CD4-positive, alpha-beta T cell treated with Interleukin-15 for 4 hours (primary cell): ENCODE measurements around the gene GART.
"Not testable (repeated sequence)": the region's sequence is repeated elsewhere in the genome, so short reads cannot be mapped to it uniquely, and the experiment has no call there.

Experiments
- DNase-seq: peaks from one replicate; pipeline ENCODE4 v3.0.0-alpha.2; 2020; ENCODE audit warnings: low spot score

Gene GART

DNA sequence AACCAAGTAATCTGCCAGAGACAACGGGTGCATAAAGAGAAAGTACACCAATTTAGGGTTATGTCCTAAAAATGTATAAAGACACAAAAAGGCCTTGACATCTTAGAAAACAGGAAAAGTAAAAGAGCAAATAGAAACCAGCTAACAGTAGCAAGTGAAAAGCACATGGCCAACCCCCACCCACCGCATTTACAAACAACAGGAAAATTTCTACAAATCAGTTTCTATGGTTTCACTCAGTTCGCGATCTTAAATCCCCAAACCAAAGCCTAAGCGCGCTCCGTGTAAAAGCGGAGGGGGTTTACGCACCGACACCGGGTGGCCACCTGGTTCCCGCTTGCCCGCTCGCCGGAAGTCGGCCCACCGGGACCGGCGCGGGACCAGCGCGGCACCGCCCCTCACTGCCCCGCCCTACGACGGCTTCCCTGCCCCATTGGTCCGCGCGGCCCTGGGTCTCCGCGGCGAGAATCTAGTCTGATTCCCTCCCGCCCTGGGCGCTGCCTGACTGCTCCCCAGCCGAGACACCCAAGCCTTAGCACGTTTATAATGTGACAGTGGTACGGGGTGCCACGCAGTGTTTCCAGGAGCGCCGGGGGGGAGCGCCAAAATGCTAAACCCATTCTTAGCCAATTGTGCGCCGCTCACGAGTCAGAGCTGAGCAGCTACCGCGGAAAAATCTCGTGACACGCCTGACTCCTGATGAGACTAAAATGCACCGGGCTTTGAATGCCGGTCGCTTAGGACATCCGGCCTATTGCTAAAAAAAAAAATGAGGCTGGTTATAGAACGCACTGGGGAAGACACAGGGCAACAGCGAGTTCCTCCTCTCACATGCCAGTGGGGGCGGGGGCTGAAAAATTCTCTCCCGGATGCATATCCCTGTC is at the start of gene GART:
Gene GART, minus strand, starts transcription at position 362 of the 884 bp plus-strand sequence. CDS start 2,802 bp downstream, outside the sequence.
- peak; percentile 74 for DNase-seq

DNA sequence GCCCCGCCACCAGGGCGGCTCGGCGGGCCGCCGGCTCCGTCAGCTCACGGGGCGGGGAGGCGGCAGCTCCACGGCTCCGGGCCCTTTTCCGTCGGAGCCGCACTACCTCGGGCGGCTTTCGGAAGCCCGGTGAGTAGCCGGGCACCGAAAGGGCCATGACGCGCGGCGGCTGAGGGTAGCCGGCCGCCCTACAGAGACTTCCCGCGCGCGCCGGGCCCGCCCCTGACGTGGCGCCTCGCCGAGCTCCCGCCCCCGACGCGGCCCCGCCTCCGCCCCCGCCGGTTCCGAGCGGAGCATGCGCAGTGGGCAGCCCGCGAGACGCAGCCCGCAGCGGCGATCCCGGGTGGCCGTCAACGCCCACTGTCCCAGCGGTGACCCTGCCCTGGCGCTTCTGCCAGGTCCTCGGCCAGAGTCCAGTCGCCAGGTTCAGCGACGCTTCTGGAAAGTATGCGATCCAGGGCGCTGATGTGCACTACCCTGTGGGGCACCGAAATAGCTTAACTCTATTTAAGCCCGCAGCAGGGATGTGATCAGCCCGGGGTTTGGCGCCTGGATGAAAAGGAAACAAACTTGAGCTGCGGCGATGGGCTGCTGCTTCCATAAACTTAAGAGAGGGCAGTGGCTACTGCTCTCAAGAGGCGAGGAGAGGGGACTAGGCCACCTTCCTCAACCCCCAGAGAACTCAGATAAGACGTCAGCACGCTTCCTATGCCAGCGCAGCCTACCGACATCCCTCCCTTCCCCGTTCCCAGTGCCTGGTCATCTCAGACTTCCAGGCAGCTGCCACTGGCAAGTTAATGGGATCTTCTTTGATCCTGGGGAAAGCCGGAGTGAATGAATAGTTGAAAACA is 46.8 kb upstream of the GART start, which contains the start of gene DONSON:
Gene DONSON, minus strand, starts transcription at position 200 of the 851 bp plus-strand sequence. Its CDS starts 43 bp downstream, at position 157.
- DNase-seq = peak; percentile 86

DNA sequence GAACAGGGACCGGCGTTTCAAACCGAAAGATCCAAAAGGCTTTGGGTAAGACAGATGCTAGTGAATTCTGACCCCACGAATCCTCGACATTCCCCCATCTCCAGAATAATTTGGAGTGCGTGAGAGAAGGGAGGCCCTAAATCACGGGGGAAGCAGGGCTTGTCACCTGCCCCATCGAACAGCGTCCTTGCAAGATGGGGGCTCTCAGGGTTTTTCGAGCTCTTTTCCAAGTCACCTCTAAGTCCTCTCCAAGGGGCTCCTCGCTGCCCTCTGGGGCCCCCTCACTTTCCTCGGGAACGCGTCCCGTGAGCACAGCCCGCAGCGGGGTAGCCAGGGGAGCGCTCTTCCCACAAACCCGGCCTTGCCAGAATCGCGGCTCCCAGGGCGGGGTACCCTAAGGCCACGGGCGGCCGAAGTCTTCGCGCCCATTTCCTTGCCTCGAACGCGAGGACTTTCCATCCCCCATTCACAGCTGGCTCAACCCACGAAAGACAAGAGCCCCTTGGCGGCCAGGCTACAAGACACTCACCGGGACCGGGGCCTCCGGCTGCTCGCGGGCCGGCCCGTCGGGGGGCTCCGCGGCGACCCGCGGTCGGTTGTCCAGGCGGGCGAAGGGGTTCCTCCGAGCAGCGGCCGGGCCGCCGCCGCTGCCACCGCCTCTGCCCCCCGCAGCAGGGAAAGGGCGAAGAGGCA is 46.0 kb upstream of the GART start:
- DNase-seq = peak; percentile 5

DNA sequence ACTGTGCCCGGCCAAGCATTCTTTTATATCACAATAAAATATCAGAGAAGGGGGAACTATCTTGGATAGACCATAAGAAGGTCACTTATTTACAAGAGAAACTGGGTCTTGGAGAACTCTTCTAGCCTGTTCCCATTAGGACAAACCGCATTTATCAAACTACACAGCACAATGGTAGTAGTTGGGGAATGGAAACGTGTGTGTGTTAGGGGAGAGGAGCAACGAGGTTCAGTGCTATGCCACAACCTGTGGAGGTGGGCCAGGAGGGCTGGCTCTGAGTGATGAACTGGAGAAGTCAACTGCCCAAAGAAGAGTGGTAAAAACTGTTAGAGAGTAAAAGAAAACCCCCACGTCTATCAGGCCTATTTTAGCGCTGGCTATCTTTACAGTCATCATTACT is 45.0 kb upstream of the GART start:
- DNase-seq = no peak

DNA sequence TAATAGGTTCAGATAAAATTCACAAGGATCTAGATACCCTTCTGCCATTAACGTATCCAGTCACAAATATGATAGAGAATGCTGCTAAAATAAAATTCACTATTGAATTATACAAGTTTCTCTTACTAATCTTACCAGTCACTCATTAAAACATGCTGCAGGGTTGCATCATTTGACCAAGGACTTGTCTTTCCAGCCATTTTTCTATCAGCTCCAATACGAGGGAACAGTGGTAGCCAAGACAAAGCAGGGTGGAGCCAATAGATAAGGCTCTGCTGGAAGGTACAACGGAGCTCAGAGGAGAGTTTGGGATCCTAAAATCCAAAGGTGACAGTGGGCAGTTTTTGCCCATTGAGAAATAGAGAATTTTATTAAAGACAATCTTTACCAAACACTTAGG is 42.5 kb upstream of the GART start:
- no peak for DNase-seq

DNA sequence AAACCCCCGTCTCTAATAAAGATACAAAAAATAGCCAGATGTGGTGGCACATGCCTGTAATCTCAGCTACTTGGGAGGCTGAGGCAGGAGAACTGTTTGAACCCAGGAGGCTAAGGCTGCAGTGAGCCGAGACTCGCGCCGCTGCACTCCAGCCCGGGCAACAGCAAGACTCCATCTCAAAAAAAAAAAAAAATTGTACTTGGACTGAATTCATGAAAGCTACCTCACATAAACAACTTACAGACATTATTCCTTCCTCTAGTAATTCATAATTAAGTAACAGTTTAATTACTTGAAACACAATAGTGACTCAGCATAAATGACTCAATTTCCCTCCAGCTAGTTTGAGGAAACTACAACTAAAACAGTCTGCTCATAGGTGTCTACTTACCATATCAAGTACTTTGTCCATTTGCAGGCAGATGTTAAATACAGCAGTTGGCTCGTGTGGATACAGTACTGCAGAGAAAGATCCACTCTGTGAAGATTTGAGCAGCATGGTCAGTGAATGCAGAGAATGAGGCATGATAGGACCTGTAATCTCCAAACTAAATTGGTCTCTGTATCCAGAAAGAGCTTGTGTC is 37.1 kb upstream of the GART start:
- DNase-seq = no peak

DNA sequence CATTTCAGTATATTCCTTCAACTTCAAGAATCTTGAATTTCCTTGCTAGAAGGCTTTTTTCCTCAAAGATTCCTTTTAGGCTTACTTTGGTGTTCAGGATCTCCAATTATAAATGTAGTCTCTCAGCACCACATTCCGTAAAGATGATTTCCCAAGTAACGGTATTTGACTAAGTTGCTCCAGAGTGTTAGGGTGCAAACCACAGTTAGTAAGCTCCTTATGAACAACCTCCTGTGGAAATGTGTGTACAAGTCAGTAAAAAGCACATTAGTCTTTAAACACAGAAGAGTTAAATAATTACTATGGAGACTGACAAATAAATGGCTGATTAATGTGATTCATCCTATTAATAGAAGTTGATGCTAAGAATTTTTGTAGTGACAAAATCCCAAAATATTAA is 36.3 kb upstream of the GART start:
- DNase-seq = no peak

DNA sequence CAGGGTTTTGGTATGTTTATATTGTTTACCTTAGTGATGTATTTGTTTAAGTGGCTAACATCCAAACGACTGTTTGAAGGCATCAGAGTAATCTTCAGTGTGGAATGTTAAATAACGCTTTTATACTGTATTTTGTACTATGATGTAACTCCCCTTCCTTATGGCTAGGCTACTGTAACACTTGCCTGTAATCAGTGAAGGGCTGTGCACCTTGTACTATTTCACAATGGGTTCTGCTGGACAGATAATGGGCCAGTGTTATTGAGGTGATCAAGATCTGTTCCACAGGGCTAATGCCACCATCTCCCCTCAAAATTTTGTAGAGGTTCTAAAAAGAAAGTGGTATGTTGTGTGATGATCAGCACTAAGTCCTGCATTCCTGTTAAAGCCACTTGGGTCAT is 34.8 kb upstream of the GART start:
- not testable (repeated sequence) for DNase-seq

DNA sequence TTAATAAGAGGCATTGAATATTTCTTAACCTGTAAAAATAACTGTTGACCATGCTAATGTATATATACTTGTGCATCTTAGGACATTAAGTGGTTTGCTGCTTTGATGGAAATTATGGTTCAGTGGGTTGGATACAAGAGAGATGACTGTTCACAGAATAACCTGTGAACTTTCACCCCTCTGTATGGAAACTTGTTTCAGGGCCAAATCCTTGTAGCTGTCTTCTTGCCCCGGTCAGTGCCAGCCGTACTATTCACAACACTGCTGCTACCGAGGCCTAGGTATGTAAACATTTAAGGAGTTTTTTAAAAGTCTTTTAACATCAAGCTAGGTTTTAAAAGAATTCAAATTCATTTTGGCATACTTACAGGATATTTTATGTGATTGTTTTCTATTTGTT is 30.4 kb upstream of the GART start:
- no peak for DNase-seq

DNA sequence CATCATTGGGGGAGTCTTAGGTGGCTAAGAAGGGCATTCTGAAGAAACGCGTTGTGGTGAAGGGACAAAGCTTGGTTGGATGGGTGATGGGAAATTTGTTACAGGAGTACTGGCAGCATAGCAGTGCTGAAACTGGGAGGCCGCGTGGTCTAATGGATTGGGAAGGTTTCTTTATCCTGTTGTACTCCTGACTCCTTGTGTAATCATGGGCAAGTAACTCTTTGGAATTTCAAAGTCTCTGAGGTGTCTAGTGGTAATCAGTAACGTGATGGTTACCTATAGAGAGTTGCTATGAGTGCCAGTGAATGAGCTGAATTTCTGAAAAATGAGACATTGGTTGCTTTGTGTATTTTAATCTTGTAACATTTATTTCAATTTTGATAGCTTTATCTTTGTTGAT is 28.1 kb upstream of the GART start:
- no peak for DNase-seq

DNA sequence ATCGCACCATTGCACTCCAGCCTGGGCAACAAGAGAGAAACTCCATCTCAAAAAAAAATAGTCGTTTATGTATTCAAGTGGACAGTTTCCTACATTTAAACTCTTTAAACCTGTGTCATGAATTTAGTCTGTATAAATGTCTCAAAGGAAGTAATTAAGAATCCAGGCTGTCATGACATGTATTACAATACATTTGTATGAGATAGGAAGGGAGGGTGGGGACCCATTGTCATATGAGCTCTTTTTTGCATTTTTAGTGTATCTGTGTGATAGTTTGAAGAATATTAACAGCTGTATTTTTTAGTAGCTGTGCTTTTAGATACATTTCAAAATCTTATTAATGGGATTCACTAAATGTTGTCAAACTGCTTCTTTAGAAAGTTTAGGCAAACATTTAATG is 26.5 kb upstream of the GART start:
- no peak for DNase-seq

DNA sequence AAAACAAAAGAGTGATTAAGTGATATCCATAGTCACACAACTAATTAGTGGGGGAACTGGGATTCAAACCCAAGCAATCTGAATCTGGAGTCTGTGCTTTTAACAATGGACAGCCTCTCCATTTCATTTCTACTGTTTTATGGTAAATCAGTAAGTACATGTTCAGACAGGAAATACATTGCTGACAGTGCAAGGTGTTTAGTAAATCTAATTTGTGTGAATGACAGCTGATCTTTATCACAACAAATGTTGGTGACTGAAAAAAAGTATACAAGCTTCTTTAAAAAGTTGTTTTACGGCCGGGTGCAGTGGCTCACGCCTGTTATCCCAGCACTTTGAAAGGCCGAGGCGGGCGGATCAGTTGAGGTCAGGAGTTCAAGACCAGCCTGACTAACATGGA is 26.0 kb upstream of the GART start:
- DNase-seq = no peak

DNA sequence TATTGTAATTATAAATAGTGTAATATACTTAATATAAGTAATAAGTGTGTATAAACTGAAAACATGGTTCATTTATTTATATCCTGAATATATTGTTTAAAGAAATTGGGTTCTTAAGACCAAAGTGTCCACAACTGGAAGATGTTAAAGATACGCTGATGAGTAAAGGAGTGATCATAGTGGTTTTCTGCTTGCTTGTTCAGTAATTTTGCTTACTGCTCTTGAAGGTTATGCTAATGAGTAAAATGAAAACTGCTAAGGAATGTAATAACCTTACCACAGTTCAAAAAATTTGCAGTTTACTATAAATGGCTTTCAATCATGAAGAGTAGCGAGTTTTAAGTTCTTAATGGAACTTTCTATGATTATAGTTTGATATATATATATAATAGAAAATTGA is 24.6 kb upstream of the GART start:
- DNase-seq = no peak

DNA sequence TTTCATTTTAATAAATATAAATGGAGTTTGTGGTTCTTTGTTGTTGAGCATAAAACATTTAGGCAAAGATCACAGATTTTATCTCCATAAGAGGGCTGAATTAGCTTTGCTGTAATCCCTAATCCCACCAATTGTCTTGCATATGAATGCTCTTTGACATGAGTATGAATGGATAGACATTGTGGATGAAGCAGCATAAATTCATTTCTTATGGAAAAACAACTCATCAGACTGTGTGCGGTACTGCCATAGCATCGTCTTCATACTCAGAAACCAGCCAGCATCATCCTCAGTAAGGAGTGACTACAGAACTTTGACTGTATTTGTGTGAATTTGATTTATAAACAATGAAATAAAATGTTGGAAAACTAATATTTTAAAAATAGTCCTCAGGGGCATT is 20.5 kb upstream of the GART start:
- DNase-seq = no peak

DNA sequence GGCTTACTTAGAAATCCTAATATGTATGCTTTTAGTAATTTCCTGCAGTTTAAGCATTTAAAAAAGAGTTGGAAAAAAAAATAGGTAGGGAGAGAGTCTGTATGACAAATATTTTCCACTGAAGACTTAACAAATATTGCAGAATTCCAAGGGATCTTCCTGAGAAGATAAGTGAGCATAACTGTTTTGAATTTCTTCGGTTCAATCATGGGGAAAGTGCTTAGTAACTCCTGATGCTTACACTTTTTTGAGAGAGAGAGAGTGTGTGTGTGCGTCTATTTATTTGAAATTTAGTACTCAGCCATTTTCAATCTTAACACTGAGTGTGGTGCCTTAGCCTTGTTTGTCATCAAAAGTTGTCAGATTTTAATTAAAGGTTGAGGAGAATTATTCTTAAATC is 19.5 kb upstream of the GART start:
- DNase-seq = no peak

DNA sequence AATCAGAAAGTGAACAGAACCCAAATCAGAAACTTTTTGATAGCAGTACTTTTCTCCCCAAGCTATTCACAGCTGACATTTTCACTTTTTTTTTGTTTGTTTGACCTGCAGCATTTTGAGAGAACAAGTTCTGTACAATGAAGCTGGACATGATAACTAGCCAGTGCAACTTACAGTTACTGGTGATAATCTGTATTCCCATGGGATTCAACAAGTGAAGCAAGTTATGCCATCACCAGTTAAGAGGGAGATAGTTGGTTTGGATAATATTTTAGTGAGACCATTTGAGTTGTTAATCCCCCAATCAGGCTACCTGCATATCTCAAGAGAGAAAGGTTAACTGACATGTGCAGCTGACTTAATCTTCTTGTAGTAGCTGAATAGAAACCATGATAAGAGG is 19.0 kb upstream of the GART start:
- DNase-seq = no peak

DNA sequence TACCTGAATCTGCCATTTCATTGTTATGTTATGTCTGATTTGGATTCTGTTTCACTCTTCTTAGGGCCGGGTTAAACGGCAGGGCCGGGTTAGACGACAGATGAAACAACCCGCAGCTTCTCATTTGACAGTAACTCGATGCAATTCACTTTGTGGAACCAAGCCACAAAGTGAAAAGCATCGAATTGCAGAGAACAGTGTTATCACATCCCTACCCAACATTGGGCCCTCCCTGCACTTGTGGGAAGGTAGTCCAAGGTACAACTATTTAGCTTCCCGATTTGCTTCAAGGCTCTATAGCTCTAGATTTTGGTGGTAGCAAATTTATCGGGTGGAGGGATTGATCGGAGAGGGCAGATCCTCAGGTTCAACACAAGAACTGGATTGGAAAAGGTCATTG is 17.9 kb upstream of the GART start:
- no peak for DNase-seq

DNA sequence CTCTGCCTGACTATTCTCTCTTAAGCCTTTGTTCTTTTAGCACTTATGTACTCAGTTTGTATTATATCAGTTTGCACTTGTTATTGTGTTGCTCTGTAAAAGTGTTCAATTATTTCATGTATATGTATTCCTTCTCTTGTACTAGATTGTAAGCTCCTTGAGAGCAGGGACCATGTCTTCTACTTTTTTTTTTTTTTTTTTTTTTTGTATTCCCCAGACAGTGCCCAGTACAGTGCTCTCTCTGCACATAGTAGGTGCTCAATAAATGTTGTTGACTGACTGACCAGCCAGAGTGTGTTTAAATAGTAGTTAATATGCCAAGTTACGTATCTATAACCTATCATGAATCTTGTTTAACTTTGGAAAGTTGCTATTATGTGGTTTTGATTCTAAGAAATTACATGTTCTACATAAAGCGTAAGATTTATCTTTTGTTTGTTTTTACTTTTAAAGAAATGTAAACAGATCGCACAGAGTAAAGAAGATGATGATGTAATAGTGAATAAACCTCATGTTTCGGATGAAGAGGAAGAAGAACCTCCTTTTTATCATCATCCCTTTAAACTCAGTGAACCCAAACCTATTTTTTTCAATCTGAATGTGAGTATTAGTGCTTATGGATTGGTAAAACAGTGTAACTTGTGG is 17.0 kb upstream of the GART start:
- DNase-seq = no peak

DNA sequence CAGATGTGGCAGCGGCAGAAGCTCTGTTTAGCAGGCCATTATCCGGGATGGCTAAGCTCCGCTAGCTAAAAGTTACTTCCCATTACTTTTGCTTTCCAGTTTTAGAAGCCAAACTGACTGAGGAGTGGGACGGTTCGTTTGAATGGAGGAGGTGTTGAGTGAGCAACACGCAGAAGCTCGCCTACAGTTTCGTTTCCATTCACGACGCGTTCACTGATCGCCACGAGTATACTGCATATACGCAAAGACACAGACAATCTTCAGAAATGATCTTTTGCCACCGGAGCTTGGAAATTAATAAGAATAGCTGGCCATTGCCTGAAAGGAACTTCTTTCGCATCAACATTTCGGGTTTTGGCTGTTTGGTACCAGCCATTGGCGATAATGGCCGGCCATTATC is 15.5 kb upstream of the GART start:
- DNase-seq = no peak

DNA sequence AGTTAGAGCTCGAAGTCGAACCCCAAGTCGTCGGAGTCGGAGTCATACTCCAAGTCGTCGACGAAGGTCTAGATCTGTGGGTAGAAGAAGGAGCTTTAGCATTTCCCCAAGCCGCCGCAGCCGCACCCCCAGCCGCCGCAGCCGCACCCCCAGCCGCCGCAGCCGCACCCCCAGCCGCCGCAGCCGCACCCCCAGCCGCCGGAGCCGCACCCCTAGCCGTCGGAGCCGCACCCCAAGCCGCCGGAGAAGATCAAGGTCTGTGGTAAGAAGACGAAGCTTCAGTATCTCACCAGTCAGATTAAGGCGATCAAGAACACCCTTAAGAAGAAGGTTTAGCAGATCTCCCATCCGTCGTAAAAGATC is 13.0 kb upstream of the GART start:
- DNase-seq = no peak

DNA sequence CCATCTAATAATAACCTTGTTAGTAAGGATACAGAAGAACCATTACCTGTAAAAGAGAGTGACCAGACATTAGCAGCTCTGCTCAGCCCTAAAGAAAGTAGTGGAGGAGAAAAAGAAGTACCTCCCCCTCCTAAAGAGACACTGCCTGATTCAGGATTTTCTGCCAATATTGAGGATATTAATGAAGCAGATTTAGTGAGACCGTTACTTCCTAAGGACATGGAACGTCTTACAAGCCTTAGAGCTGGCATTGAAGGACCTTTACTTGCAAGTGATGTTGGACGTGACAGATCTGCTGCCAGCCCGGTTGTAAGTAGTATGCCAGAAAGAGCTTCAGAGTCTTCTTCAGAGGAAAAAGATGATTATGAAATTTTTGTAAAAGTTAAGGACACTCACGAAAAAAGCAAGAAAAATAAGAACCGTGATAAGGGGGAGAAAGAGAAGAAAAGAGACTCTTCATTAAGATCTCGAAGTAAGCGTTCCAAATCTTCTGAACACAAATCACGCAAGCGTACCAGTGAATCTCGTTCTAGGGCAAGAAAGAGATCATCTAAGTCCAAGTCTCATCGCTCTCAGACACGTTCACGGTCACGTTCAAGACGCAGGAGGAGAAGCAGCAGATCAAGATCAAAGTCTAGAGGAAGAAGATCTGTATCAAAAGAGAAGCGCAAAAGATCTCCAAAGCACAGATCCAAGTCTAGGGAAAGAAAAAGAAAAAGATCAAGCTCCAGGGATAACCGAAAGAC is 12.5 kb upstream of the GART start:
- no peak for DNase-seq
